WTC11 (cell line): ENCODE measurements around the gene IZUMO1. TPM values are rescaled to one million over a fixed set of nuclear protein-coding genes. Genes with fewer than 3 reads are reported as not detected.
A peak's percentile ranks its signal among the peaks of the same experiment; 100 is the strongest.

Source experiments
- ATAC-seq: fragments of 200-7000 bp; cut with Tn5 transposase; 2 replicates; pipeline ENCODE4 v1.10.0; 2021; ENCODE audit warnings: mild to moderate bottlenecking, moderate library complexity
- CTCF ChIA-PET: fragments of 300-600 bp; sonication (Branson Sonifier 250); formaldehyde crosslinking; loops from one replicate; lab custom pipeline; 2021; ENCODE audit warnings: antibody characterized with exemption; lab: Charles Lee
- POLR2A ChIA-PET: fragments of 350-600 bp; sonication (Branson Sonifier 250); formaldehyde crosslinking; loops from one replicate; lab custom pipeline; 2021; ENCODE audit warnings: antibody characterized with exemption; lab: Charles Lee
- DNase-seq: peaks from one replicate; pipeline ENCODE4 v3.0.0; 2021; ENCODE audit warnings: low spot score
- H3K27ac Mint-ChIP-seq: 2 replicates; pipeline ENCODE4 v1.8.0; 2021; ENCODE audit warnings: mixed read lengths
- H3K27me3 Mint-ChIP-seq: 2 replicates; pipeline ENCODE4 v1.8.0; 2021; ENCODE audit warnings: low read depth, mild to moderate bottlenecking, moderate library complexity, mixed read lengths
- H3K36me3 Mint-ChIP-seq: 2 replicates; pipeline ENCODE4 v1.8.0; 2021; ENCODE audit warnings: mixed read lengths
- H3K4me1 Mint-ChIP-seq: 2 replicates; pipeline ENCODE4 v1.8.0; 2022; ENCODE audit warnings: mixed read lengths
- H3K4me3 Mint-ChIP-seq: 2 replicates; pipeline ENCODE4 v1.8.0; 2021; ENCODE audit warnings: mild to moderate bottlenecking, moderate library complexity, mixed read lengths
- H3K9me3 Mint-ChIP-seq: 2 replicates; pipeline ENCODE4 v1.8.0; 2021; ENCODE audit warnings: mixed read lengths
- ARID4B ChIP-seq: sonication (generic); formaldehyde crosslinking; IDR thresholded peaks from 2 replicates; pipeline ENCODE4 v1.8.0; 2023; ENCODE audit warnings: missing genetic modification reagents, mild to moderate bottlenecking, borderline replicate concordance
- CBFB ChIP-seq: sonication (generic); formaldehyde crosslinking; IDR thresholded peaks from 2 replicates; pipeline ENCODE4 v1.8.1; 2022; ENCODE audit warnings: mild to moderate bottlenecking, low read depth, missing genetic modification reagents
- E2F1 ChIP-seq: sonication (generic); formaldehyde crosslinking; IDR thresholded peaks from 2 replicates; pipeline ENCODE4 v1.8.0; 2022; ENCODE audit warnings: mild to moderate bottlenecking, missing genetic modification reagents
- GTF2I ChIP-seq: fragments of 250-450 bp; sonication (Bioruptor Pico); conservative IDR thresholded peaks from 2 replicates; pipeline ENCODE4 v1.4.0; 2021; ENCODE audit warnings: mild to moderate bottlenecking
- HMGXB4 ChIP-seq: sonication (generic); formaldehyde crosslinking; IDR thresholded peaks from 2 replicates; pipeline ENCODE4 v1.8.1; 2023; ENCODE audit warnings: mild to moderate bottlenecking, moderate library complexity, missing genetic modification reagents
- IRF1 ChIP-seq: sonication (generic); formaldehyde crosslinking; IDR thresholded peaks from 2 replicates; pipeline ENCODE4 v1.8.0; 2023; ENCODE audit warnings: missing genetic modification reagents
- RELA ChIP-seq: sonication (generic); formaldehyde crosslinking; IDR thresholded peaks from 2 replicates; pipeline ENCODE4 v1.8.1; 2022; ENCODE audit warnings: missing genetic modification reagents, mild to moderate bottlenecking, borderline replicate concordance
- SMAD3 ChIP-seq: sonication (generic); formaldehyde crosslinking; IDR thresholded peaks from 2 replicates; pipeline ENCODE4 v1.8.0; 2022; ENCODE audit warnings: missing genetic modification reagents, mild to moderate bottlenecking, borderline replicate concordance
- SMAD4 ChIP-seq: sonication (generic); formaldehyde crosslinking; IDR thresholded peaks from 2 replicates; pipeline ENCODE4 v1.8.0; 2022; ENCODE audit warnings: mild to moderate bottlenecking, missing genetic modification reagents
- TCF7 ChIP-seq: sonication (generic); formaldehyde crosslinking; IDR thresholded peaks from 2 replicates; pipeline ENCODE4 v1.8.0; 2022; ENCODE audit warnings: mild to moderate bottlenecking, low read depth, missing genetic modification reagents, moderate library complexity
- TEAD4 ChIP-seq: sonication (generic); formaldehyde crosslinking; IDR thresholded peaks from 2 replicates; pipeline ENCODE4 v1.8.0; 2022; ENCODE audit warnings: mild to moderate bottlenecking, missing genetic modification reagents
- ZBTB43 ChIP-seq: sonication (generic); formaldehyde crosslinking; IDR thresholded peaks from 2 replicates; pipeline ENCODE4 v1.8.1; 2023; ENCODE audit warnings: mild to moderate bottlenecking, missing genetic modification reagents
- ZMAT4 ChIP-seq: fragments of 250-450 bp; sonication (Bioruptor Pico); IDR thresholded peaks from 2 replicates; pipeline ENCODE4 v1.9.0; 2021; ENCODE audit warnings: mild to moderate bottlenecking
- ZNF396 ChIP-seq: fragments of 250-450 bp; sonication (Bioruptor Pico); IDR thresholded peaks from 2 replicates; pipeline ENCODE4 v1.8.0; 2021; ENCODE audit warnings: mild to moderate bottlenecking, moderate library complexity, borderline replicate concordance
- ZSCAN18 ChIP-seq: fragments of 250-450 bp; sonication (Bioruptor Pico); IDR thresholded peaks from 2 replicates; pipeline ENCODE4 v2.1.2; 2022; ENCODE audit warnings: mild to moderate bottlenecking, moderate library complexity
- total RNA-seq: library from RNA; stranded (reverse); gene quantifications from 3 replicates; pipeline ENCODE4 v1.2.3, GENCODE V29; 2021
- TF ChIP-seq, protein P1 (sequence below): sonication (generic); formaldehyde crosslinking; conservative IDR thresholded peaks from 2 replicates; pipeline ENCODE4 v1.8.1; 2022; ENCODE audit warnings: mild to moderate bottlenecking, missing genetic modification reagents
- TF ChIP-seq, protein P2 (sequence below): sonication (generic); formaldehyde crosslinking; IDR thresholded peaks from 2 replicates; pipeline ENCODE4 v1.8.1; 2023; ENCODE audit warnings: mild to moderate bottlenecking, missing genetic modification reagents, borderline replicate concordance

IZUMO1 gene
- total RNA-seq, 1 experiment from 2014 or later: 2.2 TPM

DNA sequence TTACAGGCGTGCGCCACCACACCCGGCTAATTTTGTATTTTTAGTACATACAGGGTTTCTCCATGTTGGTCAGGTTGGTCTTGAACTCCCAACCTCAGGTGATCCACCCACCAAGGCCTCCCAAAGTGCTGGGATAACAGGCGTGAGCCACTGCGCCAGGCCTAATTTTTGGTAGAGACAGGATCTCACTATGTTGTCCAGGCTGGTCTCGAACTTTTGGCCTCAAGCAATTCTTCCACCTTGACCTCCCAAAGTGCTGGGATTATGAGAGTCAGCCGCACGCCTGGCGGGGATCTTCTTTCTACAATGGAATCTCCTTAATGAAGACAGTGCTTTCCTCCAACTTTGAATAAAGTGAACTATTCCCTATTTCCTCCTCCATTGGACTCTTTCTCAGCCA, 12.1 kb downstream of the IZUMO1 start:
- Mint-ChIP-seq H3K4me1 (peaks cover 24% of the 10 kb centered on the region), H3K27ac (peak overlapping the region; percentile 59), H3K9me3 (no peaks in the 10 kb centered on the region), H3K27me3 (peaks cover 55% of the 10 kb centered on the region), H3K36me3 (peaks cover 2% of the 10 kb centered on the region; the same call in 1 of the 2 replicates), H3K4me3 (peak overlapping the region; percentile 71)
- DNase-seq (no peak), ATAC-seq (no peak)
- CTCF ChIA-PET: interaction anchor here (1.0 to 1.2 kb wide), 3 partner anchors 9 to 93 kb away, joined by 3 to 10 read pairs (median 8); no protein-coding TSS in a partner anchor
- 0 out of 2 replicates have a peak, but pooled peaks have one; percentile 77 for TF ChIP-seq GTF2I
- TF ChIP-seq, protein P1, sequence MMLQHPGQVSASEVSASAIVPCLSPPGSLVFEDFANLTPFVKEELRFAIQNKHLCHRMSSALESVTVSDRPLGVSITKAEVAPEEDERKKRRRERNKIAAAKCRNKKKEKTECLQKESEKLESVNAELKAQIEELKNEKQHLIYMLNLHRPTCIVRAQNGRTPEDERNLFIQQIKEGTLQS (CRISPR knock-in tag): no peak
- POLR2A ChIA-PET: interaction anchor here (1.4 kb wide), 1 partner anchor 39 kb away, joined by 4 read pairs; the partner anchor contains the start of gene FUT2

DNA sequence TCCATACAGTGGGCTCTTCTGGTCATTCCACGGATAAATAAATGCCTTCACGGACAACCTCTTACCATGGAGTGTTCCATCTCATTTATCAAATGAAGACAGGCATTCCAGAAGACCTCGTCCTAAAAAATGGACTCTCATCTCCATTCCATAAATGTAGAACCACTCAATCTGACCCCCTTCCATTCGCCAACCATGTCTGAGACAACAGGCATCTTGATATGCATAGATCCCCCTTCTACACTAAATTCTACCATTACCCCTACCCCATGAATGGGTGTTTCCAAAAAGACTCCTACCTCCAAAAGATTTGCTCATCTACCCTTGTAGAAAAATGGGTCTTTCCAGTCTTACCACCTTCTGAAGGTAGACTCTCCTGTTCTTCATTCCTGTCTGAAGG, 15.3 kb downstream of the IZUMO1 start:
- H3K9me3 Mint-ChIP-seq: peaks cover 3% of the 10 kb centered on the region

More for the DNA sequence above, 15.3 kb downstream of the IZUMO1 start:
- no peak overlapping the region for H3K4me3 Mint-ChIP-seq
- ATAC-seq (no peak), DNase-seq (no peak)
- H3K36me3 Mint-ChIP-seq: peaks cover 5% of the 10 kb centered on the region
- no peak overlapping the region for H3K27ac Mint-ChIP-seq
- ChIA-PET CTCF (no interaction called here), POLR2A (no interaction called here)
- peaks cover 5% of the 10 kb centered on the region for H3K4me1 Mint-ChIP-seq
- TF ChIP-seq ZSCAN18 (CRISPR knock-in tag) (no peak), TCF7 (CRISPR knock-in tag) (no peak), ZBTB43 (CRISPR knock-in tag) (no peak), ZMAT4 (CRISPR knock-in tag) (no peak), E2F1 (no peak), HMGXB4 (CRISPR knock-in tag) (no peak), ARID4B (CRISPR knock-in tag) (no peak), SMAD3 (CRISPR knock-in tag) (no peak), SMAD4 (CRISPR knock-in tag) (no peak), RELA (CRISPR knock-in tag) (no peak), CBFB (CRISPR knock-in tag) (no peak), ZNF396 (CRISPR knock-in tag) (no peak), TEAD4 (no peak), IRF1 (CRISPR knock-in tag) (no peak)
- TF ChIP-seq, protein P2, sequence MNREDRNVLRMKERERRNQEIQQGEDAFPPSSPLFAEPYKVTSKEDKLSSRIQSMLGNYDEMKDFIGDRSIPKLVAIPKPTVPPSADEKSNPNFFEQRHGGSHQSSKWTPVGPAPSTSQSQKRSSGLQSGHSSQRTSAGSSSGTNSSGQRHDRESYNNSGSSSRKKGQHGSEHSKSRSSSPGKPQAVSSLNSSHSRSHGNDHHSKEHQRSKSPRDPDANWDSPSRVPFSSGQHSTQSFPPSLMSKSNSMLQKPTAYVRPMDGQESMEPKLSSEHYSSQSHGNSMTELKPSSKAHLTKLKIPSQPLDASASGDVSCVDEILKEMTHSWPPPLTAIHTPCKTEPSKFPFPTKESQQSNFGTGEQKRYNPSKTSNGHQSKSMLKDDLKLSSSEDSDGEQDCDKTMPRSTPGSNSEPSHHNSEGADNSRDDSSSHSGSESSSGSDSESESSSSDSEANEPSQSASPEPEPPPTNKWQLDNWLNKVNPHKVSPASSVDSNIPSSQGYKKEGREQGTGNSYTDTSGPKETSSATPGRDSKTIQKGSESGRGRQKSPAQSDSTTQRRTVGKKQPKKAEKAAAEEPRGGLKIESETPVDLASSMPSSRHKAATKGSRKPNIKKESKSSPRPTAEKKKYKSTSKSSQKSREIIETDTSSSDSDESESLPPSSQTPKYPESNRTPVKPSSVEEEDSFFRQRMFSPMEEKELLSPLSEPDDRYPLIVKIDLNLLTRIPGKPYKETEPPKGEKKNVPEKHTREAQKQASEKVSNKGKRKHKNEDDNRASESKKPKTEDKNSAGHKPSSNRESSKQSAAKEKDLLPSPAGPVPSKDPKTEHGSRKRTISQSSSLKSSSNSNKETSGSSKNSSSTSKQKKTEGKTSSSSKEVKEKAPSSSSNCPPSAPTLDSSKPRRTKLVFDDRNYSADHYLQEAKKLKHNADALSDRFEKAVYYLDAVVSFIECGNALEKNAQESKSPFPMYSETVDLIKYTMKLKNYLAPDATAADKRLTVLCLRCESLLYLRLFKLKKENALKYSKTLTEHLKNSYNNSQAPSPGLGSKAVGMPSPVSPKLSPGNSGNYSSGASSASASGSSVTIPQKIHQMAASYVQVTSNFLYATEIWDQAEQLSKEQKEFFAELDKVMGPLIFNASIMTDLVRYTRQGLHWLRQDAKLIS (CRISPR knock-in tag): no peak
- TF ChIP-seq, all 79 proteins: peak for 0
- H3K27me3 Mint-ChIP-seq: peaks cover 56% of the 10 kb centered on the region
